ENCODE measurements around the gene AQP9. TPM values are rescaled to one million over a fixed set of nuclear protein-coding genes. Genes with fewer than 3 reads are reported as not detected.

The AQP9 gene
- total and polyA plus RNA-seq, 5 donors: 0.16 to 0.97 (median 0.68) TPM

- Histone ChIP-seq H3K4me3 (ENCODE audit: low read length) (no peak overlapping the region), H3K4me1 (ENCODE audit: control insufficient read depth, insufficient read depth, low read length) (peaks cover 1% of the 10 kb centered on the region), H3K27ac (ENCODE audit: low read length) (no peak overlapping the region), H3K9me3 (ENCODE audit: control insufficient read depth, low read length) (no peaks in the 10 kb centered on the region), H3K27me3 (ENCODE audit: control insufficient read depth, insufficient read depth) (no peaks in the 10 kb centered on the region)
- intact Hi-C loops (cut with DNase I): no loop called here
- ATAC-seq (peak in 1 of 2 donors; percentile 48), DNase-seq (no peak)
- WGBS: 49% methylated on average over 3 of the region's 3 CpGs
These were observed 1.9 kb downstream of the AQP9 start for GRCh38 chr15:58139989-58140522.

- Histone ChIP-seq H3K27me3 (ENCODE audit: control insufficient read depth, insufficient read depth) (no peaks in the 10 kb centered on the region), H3K27ac (ENCODE audit: low read length) (no peak overlapping the region), H3K4me3 (ENCODE audit: low read length) (no peak overlapping the region), H3K4me1 (ENCODE audit: control insufficient read depth, insufficient read depth, low read length) (no peaks in the 10 kb centered on the region), H3K9me3 (ENCODE audit: control insufficient read depth, low read length) (no peaks in the 10 kb centered on the region)
- 86% methylated on average over 6 of the region's 6 CpGs for WGBS
- DNase-seq (no peak), ATAC-seq (peak in 1 of 2 donors; percentile 33)
- intact Hi-C loops (cut with DNase I): no loop called here
These were observed 3.7 kb downstream of the AQP9 start for GRCh38 chr15:58141894-58142293.

- no peak for DNase-seq
- WGBS: 77% methylated on average over 6 of the region's 6 CpGs
- no peak for ATAC-seq
- Histone ChIP-seq H3K4me3 (ENCODE audit: low read length) (no peak overlapping the region), H3K27ac (ENCODE audit: low read length) (no peak overlapping the region), H3K4me1 (ENCODE audit: control insufficient read depth, insufficient read depth, low read length) (no peaks in the 10 kb centered on the region), H3K9me3 (ENCODE audit: control insufficient read depth, low read length) (no peaks in the 10 kb centered on the region), H3K27me3 (ENCODE audit: control insufficient read depth, insufficient read depth) (no peaks in the 10 kb centered on the region)
- intact Hi-C loops (cut with DNase I): no loop called here
These were observed 4.8 kb downstream of the AQP9 start for GRCh38 chr15:58142827-58143461.

GRCh38 chr15:58145606-58146005, 7.4 kb downstream of the AQP9 start:
- no peaks in the 10 kb centered on the region for H3K27me3 ChIP-seq (ENCODE audit: control insufficient read depth, insufficient read depth)
- H3K27ac ChIP-seq (ENCODE audit: low read length): no peak overlapping the region
- H3K4me1 ChIP-seq (ENCODE audit: control insufficient read depth, insufficient read depth, low read length): peaks cover 3% of the 10 kb centered on the region
- no peak overlapping the region for H3K4me3 ChIP-seq (ENCODE audit: low read length)
- DNase-seq (no peak), ATAC-seq (no peak)
- no peaks in the 10 kb centered on the region for H3K9me3 ChIP-seq (ENCODE audit: control insufficient read depth, low read length)
- intact Hi-C loops (cut with DNase I): no loop called here

- H3K9me3 ChIP-seq (ENCODE audit: control insufficient read depth, low read length): no peaks in the 10 kb centered on the region
- WGBS: 76% methylated on average over 4 of the region's 4 CpGs
- peaks cover 3% of the 10 kb centered on the region for H3K4me1 ChIP-seq (ENCODE audit: control insufficient read depth, insufficient read depth, low read length)
- DNase-seq: no peak
- intact Hi-C loops (cut with DNase I): no loop called here
- no peak overlapping the region for H3K4me3 ChIP-seq (ENCODE audit: low read length)
- H3K27ac ChIP-seq (ENCODE audit: low read length): no peak overlapping the region
- no peak for ATAC-seq
- no peaks in the 10 kb centered on the region for H3K27me3 ChIP-seq (ENCODE audit: control insufficient read depth, insufficient read depth)
These were observed 8.0 kb downstream of the AQP9 start for GRCh38 chr15:58146211-58146610.

GRCh38 chr15:58146749-58147148, 8.6 kb downstream of the AQP9 start:
- Histone ChIP-seq H3K27me3 (ENCODE audit: control insufficient read depth, insufficient read depth) (no peaks in the 10 kb centered on the region), H3K27ac (ENCODE audit: low read length) (no peak overlapping the region), H3K4me1 (ENCODE audit: control insufficient read depth, insufficient read depth, low read length) (peaks cover 3% of the 10 kb centered on the region), H3K4me3 (ENCODE audit: low read length) (no peak overlapping the region), H3K9me3 (ENCODE audit: control insufficient read depth, low read length) (no peaks in the 10 kb centered on the region)
- no peak for DNase-seq
- intact Hi-C loops (cut with DNase I): no loop called here
- 71% methylated on average over 7 of the region's 7 CpGs for WGBS
- ATAC-seq: peak in 1 of 2 donors; percentile 55

GRCh38 chr15:58147171-58147611, 9.0 kb downstream of the AQP9 start:
- Histone ChIP-seq H3K27me3 (ENCODE audit: control insufficient read depth, insufficient read depth) (no peaks in the 10 kb centered on the region), H3K9me3 (ENCODE audit: control insufficient read depth, low read length) (no peaks in the 10 kb centered on the region), H3K27ac (ENCODE audit: low read length) (no peak overlapping the region), H3K4me1 (ENCODE audit: control insufficient read depth, insufficient read depth, low read length) (peaks cover 3% of the 10 kb centered on the region), H3K4me3 (ENCODE audit: low read length) (no peak overlapping the region)
- DNase-seq: no peak
- 82% methylated on average over 5 of the region's 5 CpGs for WGBS
- ATAC-seq: no peak
- intact Hi-C loops (cut with DNase I): no loop called here

GRCh38 chr15:58148120-58148519, 9.9 kb downstream of the AQP9 start:
- Histone ChIP-seq H3K27me3 (ENCODE audit: control insufficient read depth, insufficient read depth) (no peaks in the 10 kb centered on the region), H3K27ac (ENCODE audit: low read length) (no peak overlapping the region), H3K4me1 (ENCODE audit: control insufficient read depth, insufficient read depth, low read length) (peaks cover 3% of the 10 kb centered on the region), H3K4me3 (ENCODE audit: low read length) (no peak overlapping the region), H3K9me3 (ENCODE audit: control insufficient read depth, low read length) (no peaks in the 10 kb centered on the region)
- intact Hi-C loops (cut with DNase I): no loop called here
- no peak for DNase-seq
- no peak for ATAC-seq

GRCh38 chr15:58148633-58149445, 10.7 kb downstream of the AQP9 start:
- intact Hi-C loops (cut with DNase I): no loop called here
- DNase-seq (no peak), ATAC-seq (no peak)
- H3K4me3 ChIP-seq (ENCODE audit: low read length): no peak overlapping the region
- H3K27ac ChIP-seq (ENCODE audit: low read length): no peak overlapping the region
- H3K27me3 ChIP-seq (ENCODE audit: control insufficient read depth, insufficient read depth): no peaks in the 10 kb centered on the region
- WGBS: 87% methylated on average over 4 of the region's 4 CpGs
- H3K9me3 ChIP-seq (ENCODE audit: control insufficient read depth, low read length): no peaks in the 10 kb centered on the region
- peaks cover 3% of the 10 kb centered on the region for H3K4me1 ChIP-seq (ENCODE audit: control insufficient read depth, insufficient read depth, low read length)

- intact Hi-C loops (cut with DNase I): no loop called here
- no peak for ATAC-seq
- Histone ChIP-seq H3K4me1 (ENCODE audit: control insufficient read depth, insufficient read depth, low read length) (no peaks in the 10 kb centered on the region), H3K9me3 (ENCODE audit: control insufficient read depth, low read length) (no peaks in the 10 kb centered on the region), H3K27me3 (ENCODE audit: control insufficient read depth, insufficient read depth) (no peaks in the 10 kb centered on the region), H3K4me3 (ENCODE audit: low read length) (no peak overlapping the region), H3K27ac (ENCODE audit: low read length) (no peak overlapping the region)
- DNase-seq: no peak
- 99% methylated on average over 2 of the region's 2 CpGs for WGBS
These were observed 16.6 kb downstream of the AQP9 start for GRCh38 chr15:58154769-58155168.

- no peak overlapping the region for H3K4me3 ChIP-seq (ENCODE audit: low read length)
- WGBS: 76% methylated on average over 6 of the region's 6 CpGs
- H3K9me3 ChIP-seq (ENCODE audit: control insufficient read depth, low read length): no peaks in the 10 kb centered on the region
- no peaks in the 10 kb centered on the region for H3K4me1 ChIP-seq (ENCODE audit: control insufficient read depth, insufficient read depth, low read length)
- intact Hi-C loops (cut with DNase I): no loop called here
- no peak for ATAC-seq
- H3K27me3 ChIP-seq (ENCODE audit: control insufficient read depth, insufficient read depth): no peaks in the 10 kb centered on the region
- no peak for DNase-seq
- no peak overlapping the region for H3K27ac ChIP-seq (ENCODE audit: low read length)
These were observed 21.7 kb downstream of the AQP9 start for GRCh38 chr15:58159827-58160386.

Data from right cardiac atrium (tissue), 5 donors.